ENCODE data around the gene NF1. TPM values are rescaled to one million over a fixed set of nuclear protein-coding genes. Genes with fewer than 3 reads are reported as not detected.
A peak's percentile ranks its signal among the peaks of the same experiment; 100 is the strongest.
"Not testable (repeated sequence)": the region's sequence is repeated elsewhere in the genome, so short reads cannot be mapped to it uniquely, and the experiment has no call there.

Gene NF1
- total RNA-seq, 2 donors from 2014 or later = 33.6 to 39.1 TPM

- no peak for DNase-seq (ENCODE audit: low spot score in 2 of 2)
- H3K27ac Mint-ChIP-seq = no peak overlapping the region
- ATAC-seq = no peak
- no peaks in the 10 kb centered on the region for H3K9me3 Mint-ChIP-seq
- H3K36me3 Mint-ChIP-seq = peaks cover 5 to 6% of the 10 kb centered on the region in 2 donors
Measured at GRCh38 chr17:31357091-31357490, 262.3 kb downstream of the NF1 start.

- no peak for DNase-seq (ENCODE audit: low spot score in 2 of 2)
- Mint-ChIP-seq H3K9me3 (no peaks in the 10 kb centered on the region), H3K36me3 (peaks cover 5 to 10% of the 10 kb centered on the region in 2 donors), H3K27ac (no peak overlapping the region)
- ATAC-seq = no peak
Measured at GRCh38 chr17:31357839-31358394, 263.1 kb downstream of the NF1 start.

- no peak overlapping the region for H3K27ac Mint-ChIP-seq
- DNase-seq (ENCODE audit: low spot score in 2 of 2) (no peak), ATAC-seq (no peak)
- H3K9me3 Mint-ChIP-seq = no peaks in the 10 kb centered on the region
- H3K36me3 Mint-ChIP-seq = peaks cover 4 to 5% of the 10 kb centered on the region in 2 donors
Measured at GRCh38 chr17:31364012-31364411, 269.2 kb downstream of the NF1 start.

GRCh38 chr17:31366088-31366487 is 271.3 kb downstream of the NF1 start:
- Mint-ChIP-seq H3K36me3 (peaks cover 4 to 5% of the 10 kb centered on the region in 2 donors), H3K27ac (no peak overlapping the region), H3K9me3 (no peaks in the 10 kb centered on the region)
- no peak for DNase-seq (ENCODE audit: low spot score in 2 of 2)
- no peak for ATAC-seq

- no peak overlapping the region for H3K27ac Mint-ChIP-seq
- H3K36me3 Mint-ChIP-seq = no peaks in the 10 kb centered on the region
- no peaks in the 10 kb centered on the region for H3K9me3 Mint-ChIP-seq
- ATAC-seq (no peak), DNase-seq (ENCODE audit: low spot score in 2 of 2) (no peak)
Measured at GRCh38 chr17:31369266-31369665, 274.5 kb downstream of the NF1 start.

GRCh38 chr17:31371511-31372097 is 276.8 kb downstream of the NF1 start:
- Mint-ChIP-seq H3K27ac (no peak overlapping the region), H3K9me3 (no peaks in the 10 kb centered on the region), H3K36me3 (no peaks in the 10 kb centered on the region)
- ATAC-seq = no peak
- no peak for DNase-seq (ENCODE audit: low spot score in 2 of 2)

- Mint-ChIP-seq H3K36me3 (no peaks in the 10 kb centered on the region), H3K27ac (no peak overlapping the region), H3K9me3 (no peaks in the 10 kb centered on the region)
- no peak for DNase-seq (ENCODE audit: low spot score in 2 of 2)
- peak; percentile 63 to 65 for ATAC-seq
Measured at GRCh38 chr17:31373150-31374093, 278.6 kb downstream of the NF1 start.

GRCh38 chr17:31374094-31374447 is 279.3 kb downstream of the NF1 start:
- ATAC-seq (no peak), DNase-seq (ENCODE audit: low spot score in 2 of 2) (no peak)
- Mint-ChIP-seq H3K9me3 (no peaks in the 10 kb centered on the region), H3K27ac (no peak overlapping the region), H3K36me3 (no peaks in the 10 kb centered on the region)

GRCh38 chr17:31374503-31374902 is 279.7 kb downstream of the NF1 start:
- DNase-seq (ENCODE audit: low spot score in 2 of 2) (no peak), ATAC-seq (no peak)
- Mint-ChIP-seq H3K36me3 (no peaks in the 10 kb centered on the region), H3K27ac (no peak overlapping the region), H3K9me3 (no peaks in the 10 kb centered on the region)

- no peak overlapping the region for H3K27ac Mint-ChIP-seq
- no peaks in the 10 kb centered on the region for H3K36me3 Mint-ChIP-seq
- ATAC-seq (no peak), DNase-seq (ENCODE audit: low spot score in 2 of 2) (no peak)
- no peaks in the 10 kb centered on the region for H3K9me3 Mint-ChIP-seq
Measured at GRCh38 chr17:31378638-31379037, 283.9 kb downstream of the NF1 start.

GRCh38 chr17:31379597-31380205 is 284.9 kb downstream of the NF1 start:
- no peaks in the 10 kb centered on the region for H3K9me3 Mint-ChIP-seq
- DNase-seq (ENCODE audit: low spot score in 2 of 2) (no peak), ATAC-seq (no peak)
- H3K36me3 Mint-ChIP-seq = no peaks in the 10 kb centered on the region
- no peak overlapping the region for H3K27ac Mint-ChIP-seq

- no peak for ATAC-seq
- DNase-seq (ENCODE audit: low spot score in 2 of 2) = no peak
- Mint-ChIP-seq H3K9me3 (no peaks in the 10 kb centered on the region), H3K27ac (no peak overlapping the region), H3K36me3 (no peaks in the 10 kb centered on the region)
Measured at GRCh38 chr17:31381165-31381668, 286.4 kb downstream of the NF1 start.

- not testable (repeated sequence) for ATAC-seq; H3K27ac Mint-ChIP-seq; H3K36me3 Mint-ChIP-seq; DNase-seq (ENCODE audit: low spot score in 2 of 2); H3K9me3 Mint-ChIP-seq
Measured at GRCh38 chr17:31382668-31383275, 288.0 kb downstream of the NF1 start.

- H3K36me3 Mint-ChIP-seq; DNase-seq (ENCODE audit: low spot score in 2 of 2); H3K27ac Mint-ChIP-seq; ATAC-seq; H3K9me3 Mint-ChIP-seq: not testable (repeated sequence)
Measured at GRCh38 chr17:31383488-31383887, 288.7 kb downstream of the NF1 start.

GRCh38 chr17:31385428-31386285 is 290.9 kb downstream of the NF1 start:
- ATAC-seq (no peak), DNase-seq (ENCODE audit: low spot score in 2 of 2) (no peak)
- Mint-ChIP-seq H3K9me3 (no peaks in the 10 kb centered on the region), H3K36me3 (no peaks in the 10 kb centered on the region), H3K27ac (no peak overlapping the region)

GRCh38 chr17:31386542-31387075 is 291.8 kb downstream of the NF1 start:
- H3K9me3 Mint-ChIP-seq = no peaks in the 10 kb centered on the region
- H3K36me3 Mint-ChIP-seq = no peaks in the 10 kb centered on the region
- no peak for ATAC-seq
- no peak for DNase-seq (ENCODE audit: low spot score in 2 of 2)
- no peak overlapping the region for H3K27ac Mint-ChIP-seq
